Pancreas (tissue), 10 donors: ENCODE measurements around the gene AUTS2. TPM values are rescaled to one million over a fixed set of nuclear protein-coding genes. Genes with fewer than 3 reads are reported as not detected.

Source experiments
- ATAC-seq, 4 donors: fragments of 200-7000 bp; cut with Tn5 transposase; one replicate each; pipeline versions ENCODE4 v1.8.0 to v1.9.1; 2020; ENCODE audit warnings: mild to moderate bottlenecking in 4 of 4, moderate library complexity in 4 of 4
- DNase-seq, 6 donors: peaks; one replicate each; pipeline ENCODE4 v3.0.0-alpha.2; 2020
- FAIRE-seq: peaks from 2 replicates; lab custom pipeline; 2012; peaks lifted over from hg19 to GRCh38; lab: Jason Lieb, UNC
- H3K27ac ChIP-seq, 4 donors: fragments of 200-600 bp; sonication (generic); 1 replicate in 3 of 4; 2 replicates in 1 of 4; pipeline versions ENCODE4 v1.5.0 to v1.8.0; 2020
- H3K27me3 ChIP-seq, 4 donors: fragments of 200-600 bp; one replicate each; pipeline ENCODE4 v1.8.0; 2021
- H3K36me3 ChIP-seq, 3 donors: fragments of 200-600 bp; sonication (generic) in 1 of 3; one replicate each; pipeline versions ENCODE4 v1.5.0 to v1.8.0; 2020 to 2021
- H3K4me1 ChIP-seq, 3 donors: fragments of 200-600 bp; one replicate each; pipeline ENCODE4 v1.8.0; 2021
- H3K4me3 ChIP-seq, 4 donors: fragments of 200-600 bp; sonication (generic) in 2 of 4; one replicate each; pipeline versions ENCODE4 v1.5.0 to v1.8.0; 2020 to 2021
- H3K9me3 ChIP-seq, 4 donors: fragments of 200-600 bp; one replicate each; pipeline ENCODE4 v1.8.0; 2021
- WGBS, 2 donors: extraction: QIAGEN DNeasy Blood & Tissue Kit; methylation state at CpG; one replicate each; pipeline ENCODE4 v1.1.7; 2013; 5-methylcytosine and 5-hydroxymethylcytosine counted together
- intact Hi-C, 3 donors: fragments of 100-400 bp; cut with DNase I; formaldehyde crosslinking; loops; one replicate each; pipeline versions ENCODE4 v1.11.1 to v1.14.2; 2022
- polyA plus RNA-seq, 2 donors: library from polyadenylated mRNA; stranded (reverse); fragments of 200-250 nt; gene quantifications; one replicate each; pipeline ENCODE4 v1.2.3, GENCODE V29; 2013
- total RNA-seq, 6 donors: library from RNA; stranded (reverse); fragmentation: NEBNext Ultra II Directional in 4 of 6; extraction: Animal tissue kit (Norgen Biotek cat#: 25700) in 4 of 6; gene quantifications; one replicate each; pipeline versions ENCODE4 v1.2.1 to v1.2.4, GENCODE V29; 2021 to 2023
- TF ChIP-seq, protein P1 (sequence below), 4 donors: fragments of 200-600 bp; sonication (generic) in 3 of 4; IDR thresholded peaks; one replicate each; pipeline versions ENCODE4 v1.5.0 to v1.8.0; 2021; ENCODE audit warnings: antibody characterized with exemption in 4 of 4
- donor health status: healthy with polysubstance abuse.
- donor health status: DM: no; HTN: no; CAD: no; lungs with moderate emphysema.
- donor health status: DM: no; HTN: no; CAD: no.
- donor health status: control.
- donor health status: control.
- donor health status: Bipolar disorder and iron deficiency.
- donor health status: DM: yes; HTN: yes; CAD: no.
- donor health status: DM: no; HTN: no; CAD: no.
- donor health status: DM: no; HTN: no; CAD: no.
- donor health status: DM: yes; HTN: yes; CAD: no.

Gene AUTS2
- total and polyA plus RNA-seq, 8 donors: 5.8 to 16.8 (median 9.9) TPM

DNA sequence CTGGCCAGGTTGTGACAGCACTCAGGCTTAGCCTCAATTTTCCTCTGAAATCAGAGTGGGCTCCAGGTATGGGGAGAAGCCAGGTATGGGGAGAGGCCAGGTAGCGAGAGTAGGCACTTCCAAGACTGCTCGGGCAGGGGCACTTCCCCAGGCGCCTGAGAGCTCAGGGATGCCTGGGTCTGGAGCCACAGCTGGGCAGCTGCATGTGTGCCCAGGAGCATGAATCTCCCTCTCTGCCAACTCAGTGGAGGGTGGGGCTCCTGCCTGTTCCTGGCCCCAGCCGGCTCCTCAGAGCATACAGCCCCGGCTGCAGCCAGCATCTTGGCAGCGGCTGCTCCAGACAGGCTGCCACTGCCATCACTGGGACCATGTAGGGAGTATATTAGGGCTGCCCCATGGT is 313.9 kb downstream of the AUTS2 start:
- WGBS, 2 donors: 94 to 95% methylated on average over 6 of the region's 6 CpGs
- Histone ChIP-seq H3K4me3 (no peak overlapping the region), H3K36me3 (no peaks in the 10 kb centered on the region), H3K27ac (no peak overlapping the region), H3K4me1 (no peaks in the 10 kb centered on the region), H3K9me3 (no peaks in the 10 kb centered on the region), H3K27me3 (no peaks in the 10 kb centered on the region)
- intact Hi-C loops: no loop called here
- DNase-seq (peak in 1 of 6 donors; percentile 31), FAIRE-seq (no peak), ATAC-seq (no peak)
- TF ChIP-seq, protein P1, sequence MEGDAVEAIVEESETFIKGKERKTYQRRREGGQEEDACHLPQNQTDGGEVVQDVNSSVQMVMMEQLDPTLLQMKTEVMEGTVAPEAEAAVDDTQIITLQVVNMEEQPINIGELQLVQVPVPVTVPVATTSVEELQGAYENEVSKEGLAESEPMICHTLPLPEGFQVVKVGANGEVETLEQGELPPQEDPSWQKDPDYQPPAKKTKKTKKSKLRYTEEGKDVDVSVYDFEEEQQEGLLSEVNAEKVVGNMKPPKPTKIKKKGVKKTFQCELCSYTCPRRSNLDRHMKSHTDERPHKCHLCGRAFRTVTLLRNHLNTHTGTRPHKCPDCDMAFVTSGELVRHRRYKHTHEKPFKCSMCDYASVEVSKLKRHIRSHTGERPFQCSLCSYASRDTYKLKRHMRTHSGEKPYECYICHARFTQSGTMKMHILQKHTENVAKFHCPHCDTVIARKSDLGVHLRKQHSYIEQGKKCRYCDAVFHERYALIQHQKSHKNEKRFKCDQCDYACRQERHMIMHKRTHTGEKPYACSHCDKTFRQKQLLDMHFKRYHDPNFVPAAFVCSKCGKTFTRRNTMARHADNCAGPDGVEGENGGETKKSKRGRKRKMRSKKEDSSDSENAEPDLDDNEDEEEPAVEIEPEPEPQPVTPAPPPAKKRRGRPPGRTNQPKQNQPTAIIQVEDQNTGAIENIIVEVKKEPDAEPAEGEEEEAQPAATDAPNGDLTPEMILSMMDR (IDR thresholded peaks at IDR 0.05): no peak

DNA sequence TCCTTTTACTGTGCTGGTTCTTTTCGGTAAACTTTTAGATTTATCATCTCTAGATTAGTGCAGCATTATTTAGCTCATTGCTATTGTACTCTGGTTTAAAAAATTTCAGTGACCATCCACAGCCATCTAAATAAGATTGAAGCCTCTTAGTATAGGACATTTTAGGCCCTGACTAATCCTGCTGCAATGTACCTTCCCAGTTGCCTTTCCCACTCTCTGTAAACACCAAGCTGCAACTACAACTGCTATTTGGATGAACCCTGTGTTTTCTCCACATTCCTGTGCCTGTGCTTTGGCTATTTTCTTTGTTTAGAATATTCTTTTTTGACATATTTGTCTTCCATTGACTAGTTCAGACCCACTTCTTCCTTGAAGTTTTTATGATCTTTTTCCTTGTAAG is 314.6 kb downstream of the AUTS2 start:
- no peaks in the 10 kb centered on the region for H3K36me3 ChIP-seq
- H3K27me3 ChIP-seq: no peaks in the 10 kb centered on the region
- 64 to 70% methylated on average over 1 of the region's 1 CpG for WGBS, 2 donors
- no peaks in the 10 kb centered on the region for H3K9me3 ChIP-seq
- H3K4me3 ChIP-seq: no peak overlapping the region
- FAIRE-seq (no peak), DNase-seq (no peak), ATAC-seq (no peak)
- no peaks in the 10 kb centered on the region for H3K4me1 ChIP-seq
- intact Hi-C loops: no loop called here
- no peak overlapping the region for H3K27ac ChIP-seq
- TF ChIP-seq, protein P1 (IDR thresholded peaks at IDR 0.05): no peak

DNA sequence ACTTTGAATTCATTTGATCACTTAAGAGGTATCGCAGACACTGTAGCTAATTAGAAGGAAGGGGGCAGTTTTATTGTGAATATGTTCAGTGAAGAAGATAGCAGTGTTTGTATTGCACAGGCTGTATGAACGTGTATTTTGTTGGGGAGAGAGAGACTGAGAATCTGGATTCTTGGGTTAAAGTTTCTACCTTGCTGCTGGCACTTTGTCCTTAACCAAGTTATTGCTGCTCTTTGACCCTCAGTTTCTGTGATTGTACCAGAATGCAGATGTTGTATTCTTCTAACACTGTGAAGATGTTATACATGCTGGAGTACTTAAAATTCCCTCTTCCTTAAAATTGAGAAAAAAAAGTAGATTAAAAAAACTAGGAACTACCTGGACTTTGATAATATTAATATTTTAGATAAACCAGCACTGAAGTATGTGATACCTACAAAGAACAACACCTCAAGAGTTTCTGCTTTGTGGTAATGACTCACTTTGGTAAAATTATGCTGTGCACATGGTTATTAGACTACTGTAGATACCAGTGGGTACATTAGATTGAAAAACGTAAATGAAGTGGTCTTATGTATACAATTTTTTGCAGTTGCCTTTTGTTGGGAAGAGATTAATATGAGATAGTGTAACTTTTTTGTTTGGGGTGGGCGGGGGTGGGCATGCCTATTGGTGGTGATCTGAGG is 321.3 kb downstream of the AUTS2 start:
- no peak overlapping the region for H3K4me3 ChIP-seq
- DNase-seq: no peak
- no peak for ATAC-seq
- H3K4me1 ChIP-seq: no peaks in the 10 kb centered on the region
- TF ChIP-seq, protein P1 (IDR thresholded peaks at IDR 0.05): no peak
- no peaks in the 10 kb centered on the region for H3K36me3 ChIP-seq
- no peak overlapping the region for H3K27ac ChIP-seq
- WGBS, 2 donors: 70 to 75% methylated on average over 4 of the region's 4 CpGs
- intact Hi-C loops: no loop called here
- H3K27me3 ChIP-seq: no peaks in the 10 kb centered on the region
- no peak for FAIRE-seq
- no peaks in the 10 kb centered on the region for H3K9me3 ChIP-seq

DNA sequence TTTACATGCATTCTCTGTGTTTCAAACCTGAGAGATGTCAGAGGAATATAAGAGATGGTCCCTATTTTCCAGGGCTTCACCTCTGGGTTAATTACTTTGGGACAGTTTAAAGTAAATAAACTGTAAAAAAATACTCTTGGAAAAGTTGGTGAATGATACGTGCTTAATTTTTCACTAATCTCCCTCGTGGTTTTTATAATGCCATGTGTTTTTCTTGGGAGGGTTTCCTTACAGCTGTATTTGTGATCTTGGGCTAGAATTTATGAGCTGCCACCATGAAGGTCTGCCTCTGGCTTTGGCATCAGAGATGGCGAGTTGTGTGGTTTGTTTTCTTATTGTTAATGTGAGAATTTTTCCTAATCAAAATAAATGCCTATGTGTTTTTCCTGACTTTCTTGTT is 322.5 kb downstream of the AUTS2 start:
- Histone ChIP-seq H3K9me3 (no peaks in the 10 kb centered on the region), H3K27me3 (no peaks in the 10 kb centered on the region), H3K4me3 (no peak overlapping the region), H3K36me3 (no peaks in the 10 kb centered on the region), H3K27ac (no peak overlapping the region), H3K4me1 (no peaks in the 10 kb centered on the region)
- DNase-seq: no peak
- no peak for FAIRE-seq
- TF ChIP-seq, protein P1 (IDR thresholded peaks at IDR 0.05): no peak
- intact Hi-C loops: no loop called here
- WGBS, 2 donors: 75 to 87% methylated on average over 3 of the region's 3 CpGs
- ATAC-seq: no peak

DNA sequence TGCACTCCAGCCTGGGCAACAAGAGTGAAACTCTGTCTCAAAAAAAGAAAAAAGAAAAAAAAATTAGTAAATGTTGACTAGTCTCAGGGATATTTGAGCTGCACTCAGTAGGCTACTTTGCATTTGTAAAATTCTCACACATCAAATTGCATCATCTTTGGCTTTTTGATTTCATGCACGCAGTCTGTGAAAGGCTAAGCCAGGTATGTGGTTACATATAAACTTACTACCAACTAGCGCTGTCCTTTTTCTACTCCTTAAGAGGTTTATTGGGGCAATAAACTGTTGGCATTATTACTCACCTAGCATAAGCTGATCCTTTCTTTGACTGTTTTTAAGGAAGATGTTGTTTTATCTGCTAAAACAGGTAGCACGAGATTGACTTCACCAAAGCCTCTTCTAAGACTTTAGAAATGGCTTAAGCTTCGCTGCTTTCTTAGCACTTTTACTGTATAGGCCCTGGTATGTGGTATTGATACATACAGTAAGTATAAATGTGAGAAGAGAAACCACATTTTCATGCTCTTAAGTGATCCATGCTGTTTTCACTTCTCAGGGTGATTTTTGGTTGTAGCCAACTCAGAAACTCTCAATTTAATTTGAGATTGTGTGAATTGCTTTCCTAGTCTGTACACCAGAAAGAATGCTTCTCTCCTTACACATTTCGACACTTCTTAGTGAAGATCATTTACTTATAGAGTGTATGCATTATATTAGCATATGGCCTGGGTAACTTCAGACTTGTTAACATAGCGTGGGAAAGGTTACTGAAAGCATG is 323.9 kb downstream of the AUTS2 start:
- TF ChIP-seq, protein P1 (IDR thresholded peaks at IDR 0.05): no peak
- H3K4me3 ChIP-seq: no peak overlapping the region
- 74% methylated on average over 6 of the region's 6 CpGs for WGBS, 2 donors
- H3K4me1 ChIP-seq: no peaks in the 10 kb centered on the region
- intact Hi-C loops: no loop called here
- H3K27ac ChIP-seq: no peak overlapping the region
- FAIRE-seq (no peak), DNase-seq (no peak), ATAC-seq (no peak)
- H3K27me3 ChIP-seq: no peaks in the 10 kb centered on the region
- no peaks in the 10 kb centered on the region for H3K36me3 ChIP-seq
- no peaks in the 10 kb centered on the region for H3K9me3 ChIP-seq
